Ovary (tissue), 3 donors: ENCODE measurements around the gene SH3BGRL2.

ENCODE experiments used
- CTCF ChIP-seq, 3 donors: fragments of 450-650 bp in 2 of 3; fragments of 200-600 bp in 1 of 3; IDR thresholded peaks; one replicate each; pipeline versions ENCODE4 v1.5.1 to v1.8.0; 2016 to 2022; ENCODE audit warnings: antibody characterized with exemption in 3 of 3, mild to moderate bottlenecking in 1 of 3
- EP300 ChIP-seq: sonication (generic); formaldehyde crosslinking; IDR thresholded peaks from one replicate; pipeline ENCODE4 v1.6.1; 2017; ENCODE audit warnings: antibody characterized with exemption
- POLR2A ChIP-seq: fragments of 450-650 bp; IDR thresholded peaks from one replicate; pipeline ENCODE4 v1.6.1; 2017; ENCODE audit warnings: antibody characterized with exemption, mild to moderate bottlenecking, moderate library complexity
- donor health status: DM: no; HTN: no; CAD: no.

GRCh38 chr6:79704200-79704599, 73.1 kb downstream of the SH3BGRL2 start:
- no peak for TF ChIP-seq CTCF (IDR thresholded peaks at IDR 0.05)
- TF ChIP-seq POLR2A, result no peak
- no peak for TF ChIP-seq EP300
